NB4 (cell line): ENCODE measurements around the gene MAPK6.

Experiments used
- DNase-seq: peaks from one replicate; pipeline ENCODE4 v3.0.0; 2010; ENCODE audit warnings: low read depth
- H3K4me3 ChIP-seq: one replicate; pipeline ENCODE4 v1.5.1; 2011; ENCODE audit warnings: mild to moderate bottlenecking, low read depth, low read length, moderate library complexity
- CTCF ChIP-seq: IDR thresholded peaks from one replicate; pipeline ENCODE4 v1.5.1; 2012; ENCODE audit warnings: low read depth, low read length
- MYC ChIP-seq: IDR thresholded peaks from 2 replicates; pipeline ENCODE4 v1.6.1; 2011; ENCODE audit warnings: low read depth, low read length
- POLR2A ChIP-seq: IDR thresholded peaks from 2 replicates; pipeline ENCODE4 v1.6.1; 2011; ENCODE audit warnings: mild to moderate bottlenecking; ENCODE audit not compliant: insufficient read length; ENCODE audit errors: extremely low read depth
- TF ChIP-seq, protein P1 (sequence below): IDR thresholded peaks from 2 replicates; pipeline ENCODE4 v1.6.1; 2011; ENCODE audit warnings: low read depth, low read length

Gene MAPK6

GRCh38 chr15:52111517-52112202 lies 92.6 kb downstream of the MAPK6 start:
- TF ChIP-seq MYC, result no peak
- TF ChIP-seq, protein P1, sequence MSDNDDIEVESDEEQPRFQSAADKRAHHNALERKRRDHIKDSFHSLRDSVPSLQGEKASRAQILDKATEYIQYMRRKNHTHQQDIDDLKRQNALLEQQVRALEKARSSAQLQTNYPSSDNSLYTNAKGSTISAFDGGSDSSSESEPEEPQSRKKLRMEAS, result no peak
- no peak for TF ChIP-seq POLR2A
- no peak for TF ChIP-seq CTCF
- DNase-seq, result peak; percentile 72
- peak overlapping the region; percentile 68 for H3K4me3 ChIP-seq

DNA sequence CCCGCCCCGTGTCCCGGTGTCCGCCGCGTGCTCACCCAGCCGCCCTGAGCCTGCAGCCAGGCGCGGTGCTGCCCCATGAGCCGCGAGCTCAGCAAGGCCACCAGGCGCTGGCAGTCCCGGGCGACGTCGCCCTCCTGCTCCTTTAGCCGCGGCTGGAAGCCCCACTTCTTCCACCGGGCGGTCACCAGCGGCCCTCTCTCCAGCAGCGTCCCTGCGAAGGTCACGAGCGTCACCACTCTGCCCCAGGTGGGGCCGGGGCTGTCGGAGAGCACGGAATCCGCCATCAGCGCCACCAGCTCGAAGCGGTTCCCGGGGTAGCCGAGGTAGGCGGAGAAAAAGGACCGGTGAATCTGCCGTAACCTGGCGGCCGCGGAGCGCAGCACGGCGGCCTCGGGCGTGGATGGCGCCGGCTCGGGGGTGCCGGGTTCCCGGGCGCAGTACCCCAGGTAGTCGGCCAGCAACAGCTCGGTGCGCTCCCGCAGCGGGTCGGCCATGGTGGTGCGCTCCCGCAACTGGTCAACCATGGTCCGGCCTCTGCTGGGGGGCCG lies 93.3 kb downstream of the MAPK6 start:
- H3K4me3 ChIP-seq, result peak overlapping the region; percentile 68
- peak; percentile 32 for DNase-seq
- TF ChIP-seq, protein P1, result no peak
- no peak for TF ChIP-seq POLR2A
- TF ChIP-seq MYC, result no peak
- no peak for TF ChIP-seq CTCF

GRCh38 chr15:52113235-52113634 lies 94.2 kb downstream of the MAPK6 start:
- peak; percentile 62 for DNase-seq
- H3K4me3 ChIP-seq, result peak overlapping the region; percentile 43
- TF ChIP-seq, protein P1, result no peak
- TF ChIP-seq MYC, result no peak; the same call in 1 of the 2 replicates
- TF ChIP-seq CTCF, result no peak
- TF ChIP-seq POLR2A, result no peak

GRCh38 chr15:52113708-52114107 lies 94.7 kb downstream of the MAPK6 start:
- no peak for DNase-seq
- TF ChIP-seq MYC (no peak), CTCF (no peak), POLR2A (no peak)
- TF ChIP-seq, protein P1, result no peak

GRCh38 chr15:52114261-52115055 lies 95.4 kb downstream of the MAPK6 start:
- DNase-seq, result no peak

More at GRCh38 chr15:52113708-52114107, 94.7 kb downstream of the MAPK6 start:
- H3K4me3 ChIP-seq, result no peak overlapping the region

More at GRCh38 chr15:52114261-52115055, 95.4 kb downstream of the MAPK6 start:
- TF ChIP-seq CTCF (no peak), POLR2A (no peak), MYC (no peak)
- TF ChIP-seq, protein P1, result no peak
- no peak overlapping the region for H3K4me3 ChIP-seq
